CD4-positive, alpha-beta T cell (primary cell): ENCODE measurements around the gene TMC7. TPM values are rescaled to one million over a fixed set of nuclear protein-coding genes. Genes with fewer than 3 reads are reported as not detected.

Experiments used
- ATAC-seq: fragments of 200-7000 bp; cut with Tn5 transposase; one replicate; pipeline ENCODE4 v1.10.0; 2022; ENCODE audit warnings: mild to moderate bottlenecking; ENCODE audit not compliant: poor library complexity
- CTCF ChIA-PET: fragments of 350-600 bp; sonication (Branson Sonifier 250); formaldehyde crosslinking; loops from one replicate; lab custom pipeline; 2021; ENCODE audit warnings: antibody characterized with exemption, inconsistent platforms; lab: Charles Lee
- POLR2A ChIA-PET: fragments of 350-600 bp; sonication (Branson Sonifier 250); formaldehyde crosslinking; loops from one replicate; lab custom pipeline; 2021; ENCODE audit warnings: antibody characterized with exemption, inconsistent platforms; lab: Charles Lee
- DNase-seq, 14 experiments: peaks; one replicate each; pipeline ENCODE4 v3.0.0-alpha.2; 2013 to 2020; ENCODE audit warnings: mixed read lengths in 2 of 14
- H3K27ac ChIP-seq, 2 donors: one replicate each; pipeline versions ENCODE4 v1.5.1 to v1.7.0; 2013; ENCODE audit warnings: low read length in 2 of 2, low read depth in 1 of 2, mild to moderate bottlenecking in 1 of 2
- H3K27me3 ChIP-seq, 2 experiments: 1 replicate in 1 of 2; 2 replicates in 1 of 2; pipeline versions ENCODE4 v1.6.1 to v1.7.0; 2013; ENCODE audit warnings: low read length in 2 of 2, control low read depth in 1 of 2, mild to moderate bottlenecking in 1 of 2, moderate library complexity in 1 of 2; ENCODE audit not compliant: insufficient read depth in 2 of 2, control insufficient read depth in 1 of 2
- H3K36me3 ChIP-seq: one replicate; pipeline ENCODE4 v1.6.1; 2013; ENCODE audit warnings: low read length, control low read depth; ENCODE audit not compliant: insufficient read depth
- H3K4me1 ChIP-seq: one replicate; pipeline ENCODE4 v1.6.1; 2013; ENCODE audit warnings: low read length, control low read depth; ENCODE audit not compliant: insufficient read depth
- H3K4me3 ChIP-seq: one replicate; pipeline ENCODE4 v1.5.1; 2013; ENCODE audit warnings: mild to moderate bottlenecking, low read length, moderate library complexity
- H3K9me3 ChIP-seq, 2 experiments: 1 replicate in 1 of 2; 2 replicates in 1 of 2; pipeline versions ENCODE4 v1.6.1 to v1.7.0; 2013; ENCODE audit warnings: low read length in 2 of 2, mild to moderate bottlenecking in 2 of 2, control low read depth in 1 of 2, moderate library complexity in 1 of 2; ENCODE audit not compliant: control insufficient read depth in 1 of 2, insufficient read depth in 1 of 2
- H3K27ac Mint-ChIP-seq: one replicate; pipeline ENCODE4 v1.8.0; 2020; ENCODE audit warnings: mixed read lengths
- H3K27me3 Mint-ChIP-seq: one replicate; pipeline ENCODE4 v1.8.0; 2021; ENCODE audit warnings: mixed read lengths
- H3K36me3 Mint-ChIP-seq: one replicate; pipeline ENCODE4 v1.8.0; 2021; ENCODE audit warnings: low read depth, mixed read lengths
- H3K4me1 Mint-ChIP-seq: one replicate; pipeline ENCODE4 v1.8.0; 2021; ENCODE audit warnings: low read depth, mixed read lengths
- H3K4me3 Mint-ChIP-seq: one replicate; pipeline ENCODE4 v1.8.0; 2020; ENCODE audit warnings: mild to moderate bottlenecking, mixed read lengths
- H3K9me3 Mint-ChIP-seq: one replicate; pipeline ENCODE4 v1.8.0; 2020; ENCODE audit warnings: mixed read lengths
- CTCF ChIP-seq: fragments of 200-600 bp; IDR thresholded peaks from one replicate; pipeline ENCODE4 v1.8.0; 2022; ENCODE audit warnings: antibody characterized with exemption, mild to moderate bottlenecking
- intact Hi-C, 2 experiments: fragments of 100-400 bp; cut with DNase I in 1 of 2; cut with micrococcal nuclease in 1 of 2; formaldehyde crosslinking; loops; one replicate each; pipeline versions ENCODE4 v1.15.1 to v1.9.0; 2023 to 2025; cut with DNase I, micrococcal nuclease
- total RNA-seq, 174 experiments: library from RNA in 2 of 174; stranded (reverse) in 2 of 174; gene quantifications; one replicate each; pipeline ENCODE4 v1.2.3 and lab custom pipeline; 2021 to 2026

TMC7 gene
- total RNA-seq, 2 experiments from 2014 or later = not detected

DNA sequence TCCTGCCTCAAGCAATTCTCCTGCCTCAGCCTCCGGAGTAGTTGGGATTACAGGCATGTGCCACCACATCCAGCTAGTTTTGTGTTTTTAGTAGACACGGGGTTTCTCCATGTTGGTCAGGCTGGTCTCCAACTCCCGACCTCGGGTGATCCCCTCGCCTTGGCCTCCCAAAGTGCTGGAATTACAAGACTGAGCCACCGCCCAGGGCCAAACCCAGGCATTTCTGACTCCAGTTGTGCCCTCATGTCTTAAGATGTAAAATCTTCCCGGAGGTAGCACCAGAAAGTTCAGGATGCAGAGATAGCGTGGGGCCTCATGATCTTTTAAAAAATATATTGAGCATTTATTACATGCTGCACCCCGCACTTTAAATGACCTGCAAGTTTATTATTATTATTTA is 44.7 kb upstream of the TMC7 start:
- Mint-ChIP-seq H3K27me3 (no peaks in the 10 kb centered on the region), H3K27ac (no peak overlapping the region), H3K4me3 (no peak overlapping the region), H3K36me3 (no peaks in the 10 kb centered on the region), H3K4me1 (peaks cover 5% of the 10 kb centered on the region), H3K9me3 (no peaks in the 10 kb centered on the region)
- Histone ChIP-seq H3K4me3 (no peak overlapping the region), H3K36me3 (no peaks in the 10 kb centered on the region), H3K9me3 (no peaks in the 10 kb centered on the region), H3K27ac (no peak overlapping the region), H3K4me1 (no peaks in the 10 kb centered on the region), H3K27me3 (no peaks in the 10 kb centered on the region)
- CTCF ChIA-PET = no interaction called here
- TF ChIP-seq CTCF = no peak
- DNase-seq = no peak
- POLR2A ChIA-PET = no interaction called here
- intact Hi-C loops = no loop called here
- no peak for ATAC-seq

DNA sequence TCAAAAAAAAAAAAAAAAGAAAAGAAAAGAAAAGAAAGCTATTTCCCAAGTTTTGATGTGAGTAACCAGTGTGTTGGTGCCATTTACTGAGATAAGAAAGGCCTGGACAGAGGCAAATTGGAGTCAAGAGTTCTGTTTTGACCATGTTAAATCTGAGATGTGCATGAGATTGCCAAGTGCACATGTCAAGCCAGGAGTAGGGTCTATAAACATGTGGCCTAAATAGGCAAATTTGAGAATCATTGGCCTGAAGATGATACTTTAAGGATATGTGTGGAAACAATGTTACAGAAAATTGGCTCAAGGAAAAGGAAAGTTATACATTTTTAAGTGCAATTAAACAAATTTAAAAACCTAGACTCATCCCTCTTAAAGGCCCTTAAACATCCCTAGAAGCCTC is 42.3 kb upstream of the TMC7 start:
- intact Hi-C loops = loop anchor here in 1 of 2 experiments (10.0 kb wide), 1 partner anchor 47 kb away; no protein-coding TSS in a partner anchor
- Mint-ChIP-seq H3K4me3 (no peak overlapping the region), H3K36me3 (no peaks in the 10 kb centered on the region), H3K4me1 (peaks cover 10% of the 10 kb centered on the region), H3K27me3 (no peaks in the 10 kb centered on the region), H3K9me3 (no peaks in the 10 kb centered on the region), H3K27ac (no peak overlapping the region)
- Histone ChIP-seq H3K4me3 (no peak overlapping the region), H3K27ac (no peak overlapping the region), H3K9me3 (no peaks in the 10 kb centered on the region), H3K27me3 (no peaks in the 10 kb centered on the region), H3K4me1 (peaks cover 9% of the 10 kb centered on the region), H3K36me3 (no peaks in the 10 kb centered on the region)
- DNase-seq = no peak
- POLR2A ChIA-PET = no interaction called here
- ATAC-seq = no peak
- no peak for TF ChIP-seq CTCF
- CTCF ChIA-PET = no interaction called here

GRCh38 chr16:18942061-18942460 is 41.7 kb upstream of the TMC7 start:
- Mint-ChIP-seq H3K27me3 (no peaks in the 10 kb centered on the region), H3K4me3 (no peak overlapping the region), H3K9me3 (no peaks in the 10 kb centered on the region), H3K27ac (no peak overlapping the region), H3K36me3 (no peaks in the 10 kb centered on the region), H3K4me1 (peaks cover 6% of the 10 kb centered on the region)
- no peak for DNase-seq
- Histone ChIP-seq H3K36me3 (no peaks in the 10 kb centered on the region), H3K4me3 (no peak overlapping the region), H3K4me1 (peaks cover 13% of the 10 kb centered on the region), H3K27me3 (no peaks in the 10 kb centered on the region), H3K27ac (no peak overlapping the region), H3K9me3 (no peaks in the 10 kb centered on the region)
- intact Hi-C loops = loop anchor here in 1 of 2 experiments (10.0 kb wide), 1 partner anchor 47 kb away; no protein-coding TSS in a partner anchor
- ChIA-PET POLR2A (no interaction called here), CTCF (no interaction called here)
- TF ChIP-seq CTCF = no peak
- no peak for ATAC-seq
